ENCODE measurements around the gene BOD1.

- TF ChIP-seq, protein P1, sequence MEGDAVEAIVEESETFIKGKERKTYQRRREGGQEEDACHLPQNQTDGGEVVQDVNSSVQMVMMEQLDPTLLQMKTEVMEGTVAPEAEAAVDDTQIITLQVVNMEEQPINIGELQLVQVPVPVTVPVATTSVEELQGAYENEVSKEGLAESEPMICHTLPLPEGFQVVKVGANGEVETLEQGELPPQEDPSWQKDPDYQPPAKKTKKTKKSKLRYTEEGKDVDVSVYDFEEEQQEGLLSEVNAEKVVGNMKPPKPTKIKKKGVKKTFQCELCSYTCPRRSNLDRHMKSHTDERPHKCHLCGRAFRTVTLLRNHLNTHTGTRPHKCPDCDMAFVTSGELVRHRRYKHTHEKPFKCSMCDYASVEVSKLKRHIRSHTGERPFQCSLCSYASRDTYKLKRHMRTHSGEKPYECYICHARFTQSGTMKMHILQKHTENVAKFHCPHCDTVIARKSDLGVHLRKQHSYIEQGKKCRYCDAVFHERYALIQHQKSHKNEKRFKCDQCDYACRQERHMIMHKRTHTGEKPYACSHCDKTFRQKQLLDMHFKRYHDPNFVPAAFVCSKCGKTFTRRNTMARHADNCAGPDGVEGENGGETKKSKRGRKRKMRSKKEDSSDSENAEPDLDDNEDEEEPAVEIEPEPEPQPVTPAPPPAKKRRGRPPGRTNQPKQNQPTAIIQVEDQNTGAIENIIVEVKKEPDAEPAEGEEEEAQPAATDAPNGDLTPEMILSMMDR (IDR thresholded peaks at IDR 0.05): no peak
- no peak for TF ChIP-seq POLR2A (IDR thresholded peaks at IDR 0.05)
Observed at GRCh38 chr5:173657741-173658356, 41.4 kb upstream of the BOD1 start.

Measured in testis (tissue), 2 donors.